NCI-H2196 treated with DMSO at 0.1 percent for 48 hours (cell line): ENCODE results near the gene GDAP2.
"Not testable (repeated sequence)": the region's sequence is repeated elsewhere in the genome, so short reads cannot be mapped to it uniquely, and the experiment has no call there.

Experiments used
- DNase-seq: peaks from one replicate; lab custom pipeline; 2025; ENCODE audit not compliant: unreplicated experiment; lab: John Stamatoyannopoulos, UW

GDAP2 gene

GRCh38 chr1:117904485-117904884 lies 24.9 kb downstream of the GDAP2 start:
- no peak for DNase-seq

GRCh38 chr1:117902944-117903343 lies 26.5 kb downstream of the GDAP2 start:
- DNase-seq, result no peak

- no peak for DNase-seq
These were observed 29.6 kb downstream of the GDAP2 start for GRCh38 chr1:117899801-117900200.

- DNase-seq, result no peak
These were observed 31.9 kb downstream of the GDAP2 start for GRCh38 chr1:117897551-117897950.

GRCh38 chr1:117895482-117896114 lies 33.8 kb downstream of the GDAP2 start:
- DNase-seq, result peak; percentile 55

- no peak for DNase-seq
These were observed 35.3 kb downstream of the GDAP2 start for GRCh38 chr1:117894078-117894477.

GRCh38 chr1:117892512-117892911 lies 36.9 kb downstream of the GDAP2 start:
- DNase-seq, result no peak

GRCh38 chr1:117890452-117890851 lies 39.0 kb downstream of the GDAP2 start:
- no peak for DNase-seq

GRCh38 chr1:117886101-117886795 lies 43.2 kb downstream of the GDAP2 start:
- DNase-seq, result no peak

- no peak for DNase-seq
These were observed 45.8 kb downstream of the GDAP2 start for GRCh38 chr1:117883616-117884015.

- no peak for DNase-seq
These were observed 50.1 kb downstream of the GDAP2 start for GRCh38 chr1:117879284-117879683.

GRCh38 chr1:117877823-117878222 lies 51.6 kb downstream of the GDAP2 start:
- DNase-seq, result no peak

GRCh38 chr1:117871013-117871412 lies 58.4 kb downstream of the GDAP2 start:
- DNase-seq, result no peak

- DNase-seq, result no peak
These were observed 67.7 kb downstream of the GDAP2 start for GRCh38 chr1:117861694-117862093.

GRCh38 chr1:117860896-117861610 lies 68.4 kb downstream of the GDAP2 start:
- DNase-seq, result no peak

- DNase-seq, result no peak
These were observed 69.5 kb downstream of the GDAP2 start for GRCh38 chr1:117859901-117860300.

- peak; percentile 16 for DNase-seq
These were observed 72.0 kb downstream of the GDAP2 start for GRCh38 chr1:117857418-117857817.

- no peak for DNase-seq
These were observed 76.4 kb downstream of the GDAP2 start for GRCh38 chr1:117852853-117853553.

- no peak for DNase-seq
These were observed 77.7 kb downstream of the GDAP2 start for GRCh38 chr1:117851687-117852086.

GRCh38 chr1:117846674-117847425 lies 82.6 kb downstream of the GDAP2 start:
- DNase-seq, result no peak

GRCh38 chr1:117844478-117844877 lies 84.9 kb downstream of the GDAP2 start:
- not testable (repeated sequence) for DNase-seq
